D721Med (cell line): ENCODE measurements around the gene FABP1.

Source experiments
- DNase-seq: peaks from one replicate; pipeline ENCODE4 v3.0.0; 2011; ENCODE audit warnings: low spot score; ENCODE audit not compliant: insufficient read length
- FAIRE-seq: peaks from 2 replicates; lab custom pipeline; 2011; peaks lifted over from hg19 to GRCh38; lab: Jason Lieb, UNC
- CTCF ChIP-seq: IDR thresholded peaks from 2 replicates; pipeline ENCODE4 v1.5.1; 2012; ENCODE audit warnings: mild to moderate bottlenecking, control low read depth; ENCODE audit not compliant: insufficient read depth; ENCODE audit errors: missing control alignments

Gene FABP1

DNA sequence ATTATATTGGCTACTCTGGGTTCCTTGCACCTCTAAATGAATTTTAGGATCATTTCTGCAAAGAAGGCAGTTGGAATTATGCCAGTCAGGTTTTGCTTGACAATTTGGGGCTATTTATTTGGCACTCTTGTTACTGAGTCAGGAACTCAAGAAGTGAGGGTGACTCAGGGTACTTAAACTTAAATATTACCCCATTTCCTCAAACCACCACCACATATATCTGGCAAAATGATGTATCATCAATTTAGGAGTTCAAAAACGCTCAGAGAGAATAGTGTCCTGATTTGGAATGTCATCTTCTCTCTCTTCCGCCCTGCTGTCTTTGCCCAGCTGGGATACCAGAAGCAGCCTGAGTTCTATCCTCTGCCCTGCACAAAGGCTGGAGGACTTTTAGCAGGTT is 39.9 kb upstream of the FABP1 start:
- no peak for TF ChIP-seq CTCF
- DNase-seq (no peak), FAIRE-seq (no peak)

- FAIRE-seq, result no peak
Observed at GRCh38 chr2:88165332-88166003, 37.6 kb upstream of the FABP1 start.

DNA sequence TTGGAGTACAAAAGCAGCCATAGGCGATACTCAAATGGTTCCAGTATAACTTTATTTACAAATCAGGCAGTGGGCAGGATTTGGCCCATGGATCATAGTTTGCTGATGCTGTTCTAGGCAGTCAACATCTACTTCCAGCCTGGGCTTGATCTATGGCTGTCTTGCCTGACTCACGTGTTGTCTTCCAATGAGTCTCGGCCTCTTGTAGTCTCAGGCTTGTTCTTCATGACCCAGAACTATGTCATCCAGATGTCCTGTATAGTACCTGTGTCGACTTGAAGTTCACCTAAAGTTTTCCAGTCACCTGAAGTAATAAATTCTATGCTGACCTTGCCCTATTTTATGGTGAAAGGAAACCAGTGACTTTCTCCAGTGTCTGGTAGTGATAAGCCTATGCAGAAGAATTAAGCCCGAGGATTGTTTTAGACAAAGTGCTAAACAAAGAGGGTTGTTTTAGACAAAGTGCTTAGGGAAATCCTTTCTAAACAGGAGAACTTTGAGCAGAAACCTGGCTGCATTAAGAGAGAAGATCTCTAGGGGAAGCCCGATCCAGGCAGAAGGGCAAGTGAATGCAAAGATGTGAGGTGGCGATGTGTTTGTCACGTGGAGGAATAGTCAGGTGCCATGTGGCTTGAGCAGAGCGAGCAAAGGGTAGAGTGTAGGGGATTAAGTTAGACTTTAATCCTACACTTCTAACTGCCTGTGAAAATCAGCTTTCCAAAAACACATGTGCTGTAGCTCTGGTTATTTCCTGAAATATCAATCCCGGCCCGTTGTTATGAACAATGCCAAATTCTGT is 33.8 kb upstream of the FABP1 start:
- DNase-seq (no peak), FAIRE-seq (no peak)
- no peak for TF ChIP-seq CTCF

More at GRCh38 chr2:88165332-88166003, 37.6 kb upstream of the FABP1 start:
- no peak for TF ChIP-seq CTCF
- DNase-seq, result no peak

GRCh38 chr2:88160517-88160916 is 32.7 kb upstream of the FABP1 start:
- no peak for DNase-seq
- no peak for FAIRE-seq
- no peak for TF ChIP-seq CTCF

DNA sequence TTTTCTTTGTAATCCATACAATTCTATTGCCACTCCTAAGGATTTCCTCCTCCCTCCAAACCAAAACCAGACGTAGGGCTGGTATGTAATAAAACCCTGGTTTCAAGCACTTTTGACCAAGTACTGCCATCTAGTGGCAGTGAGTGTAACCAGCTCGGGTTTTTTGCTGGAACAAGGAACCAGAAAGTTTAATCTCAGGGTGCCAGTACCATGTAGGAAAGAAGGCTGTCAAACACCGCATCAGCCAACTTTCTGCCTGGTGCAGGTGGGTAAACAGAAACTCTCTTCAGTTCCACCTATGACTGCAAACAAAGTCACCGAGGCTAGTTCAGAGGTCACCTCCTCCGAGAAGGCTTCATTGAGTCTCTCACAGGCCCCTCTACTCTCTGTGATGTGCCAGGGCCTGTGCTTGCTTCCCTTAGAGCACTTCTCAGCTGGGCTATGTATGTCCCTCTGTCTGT is 32.1 kb upstream of the FABP1 start:
- TF ChIP-seq CTCF, result peak; percentile 99
- DNase-seq (peak; percentile 31), FAIRE-seq (no peak)

DNA sequence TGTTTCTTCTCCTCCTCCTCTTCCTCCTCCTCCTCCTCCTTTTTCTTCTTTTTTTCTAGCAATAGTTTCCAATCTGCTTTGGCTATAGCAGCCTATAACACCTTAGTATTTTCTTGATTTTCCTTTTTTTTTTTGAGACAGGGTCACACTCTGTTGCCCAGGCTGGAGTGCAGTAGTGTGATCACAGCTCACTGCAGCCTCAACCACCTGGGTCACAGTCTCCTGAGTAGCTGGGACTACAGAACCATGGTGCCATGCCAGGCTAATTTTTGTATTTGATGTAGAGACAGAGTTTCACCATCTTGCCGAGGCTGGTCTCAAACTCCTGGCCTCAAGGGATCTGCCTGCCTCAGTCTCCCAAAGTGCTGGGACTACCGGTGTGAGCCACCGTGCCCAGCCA is 31.6 kb upstream of the FABP1 start:
- no peak for TF ChIP-seq CTCF
- DNase-seq (no peak), FAIRE-seq (no peak)

DNA sequence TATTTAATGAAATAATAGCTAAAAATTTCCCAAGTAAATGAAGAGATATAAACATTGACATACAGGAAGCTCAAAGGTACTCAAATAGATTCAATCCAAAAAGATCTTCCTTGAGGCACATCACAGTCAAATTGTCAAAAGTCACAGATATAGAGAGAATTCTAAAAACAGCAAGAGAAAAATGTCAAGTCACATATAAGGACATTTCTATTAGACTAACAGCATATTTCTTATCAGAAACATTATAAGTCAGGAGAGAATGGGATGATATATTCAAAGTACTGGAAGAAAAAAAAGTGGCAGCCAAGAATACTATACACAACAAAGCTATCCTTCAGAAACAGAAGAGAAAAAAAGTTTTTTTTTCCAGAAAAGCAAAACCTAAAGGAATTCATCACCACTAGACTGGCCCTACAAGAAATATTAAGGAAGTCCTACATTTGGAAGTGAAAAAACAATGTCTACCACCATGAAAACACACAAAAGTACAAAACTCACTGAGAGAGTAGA is 21.1 kb upstream of the FABP1 start:
- no peak for TF ChIP-seq CTCF
- DNase-seq (no peak), FAIRE-seq (no peak)
